Common myeloid progenitor, CD34-positive (primary cell): ENCODE data around the gene COL4A6.
A peak's percentile ranks its signal among the peaks of the same experiment; 100 is the strongest.

Experiments
- CTCF ChIA-PET: fragments of 350-600 bp; sonication (Branson Sonifier 250); formaldehyde crosslinking; loops from one replicate; lab custom pipeline; 2021; ENCODE audit warnings: antibody characterized with exemption; lab: Charles Lee
- POLR2A ChIA-PET: fragments of 350-600 bp; sonication (Branson Sonifier 250); formaldehyde crosslinking; loops from one replicate; lab custom pipeline; 2021; ENCODE audit warnings: antibody characterized with exemption; lab: Charles Lee
- DNase-seq, 3 donors: peaks; one replicate each; pipeline versions ENCODE4 v3.0.0 to v3.0.0-alpha.2; 2013
- H3K27ac ChIP-seq, 2 experiments: 1 replicate in 1 of 2; 2 replicates in 1 of 2; pipeline ENCODE4 v1.7.0; 2013; ENCODE audit warnings: inconsistent platforms in 2 of 2, low read length in 2 of 2, mild to moderate bottlenecking in 2 of 2, low read depth in 1 of 2, moderate library complexity in 1 of 2; ENCODE audit not compliant: severe bottlenecking in 2 of 2, insufficient read depth in 1 of 2, poor library complexity in 1 of 2
- H3K27me3 ChIP-seq, 5 experiments: replicated peaks in 2 of 5; 1 replicate in 3 of 5; 2 replicates in 2 of 5; pipeline versions ENCODE4 v1.6.1 to v1.7.0; 2013; ENCODE audit warnings: low read length in 4 of 5, mild to moderate bottlenecking in 2 of 5, moderate library complexity in 2 of 5, inconsistent platforms in 1 of 5; ENCODE audit not compliant: insufficient read depth in 5 of 5, control insufficient read depth in 4 of 5
- H3K36me3 ChIP-seq, 4 experiments: 1 replicate in 2 of 4; 2 replicates in 2 of 4; pipeline versions ENCODE4 v1.6.1 to v1.7.0; 2013; ENCODE audit warnings: low read length in 3 of 4, control low read depth in 1 of 4, mild to moderate bottlenecking in 1 of 4; ENCODE audit not compliant: control insufficient read depth in 4 of 4, insufficient read depth in 4 of 4
- H3K4me1 ChIP-seq, 4 experiments: 1 replicate in 3 of 4; 2 replicates in 1 of 4; pipeline versions ENCODE4 v1.6.1 to v1.7.1; 2013; ENCODE audit warnings: low read length in 3 of 4, mild to moderate bottlenecking in 3 of 4, control low read depth in 1 of 4, inconsistent platforms in 1 of 4, moderate library complexity in 1 of 4; ENCODE audit not compliant: control insufficient read depth in 4 of 4, insufficient read depth in 4 of 4; ENCODE audit errors: control extremely low read depth in 1 of 4
- H3K4me3 ChIP-seq, 7 experiments: 1 replicate in 4 of 7; 2 replicates in 3 of 7; pipeline versions ENCODE4 v1.5.1 to v1.7.0; 2013; ENCODE audit warnings: mild to moderate bottlenecking in 7 of 7, low read length in 6 of 7, moderate library complexity in 6 of 7, inconsistent platforms in 2 of 7, low read depth in 2 of 7, control low read depth in 1 of 7; ENCODE audit not compliant: insufficient read depth in 4 of 7, control insufficient read depth in 1 of 7; ENCODE audit errors: extremely low read depth in 1 of 7
- H3K9me3 ChIP-seq, 5 experiments: 1 replicate in 4 of 5; 2 replicates in 1 of 5; pipeline versions ENCODE4 v1.6.1 to v1.7.1; 2013; ENCODE audit warnings: low read length in 4 of 5, mild to moderate bottlenecking in 2 of 5, inconsistent platforms in 1 of 5, low read depth in 1 of 5, moderate library complexity in 1 of 5; ENCODE audit not compliant: control insufficient read depth in 4 of 5, insufficient read depth in 2 of 5; ENCODE audit errors: control extremely low read depth in 1 of 5
- WGBS: methylation state at CpG from one replicate; pipeline ENCODE4 v1.1.5; 2013; ENCODE audit not compliant: insufficient coverage; 5-methylcytosine and 5-hydroxymethylcytosine counted together

The COL4A6 gene

DNA sequence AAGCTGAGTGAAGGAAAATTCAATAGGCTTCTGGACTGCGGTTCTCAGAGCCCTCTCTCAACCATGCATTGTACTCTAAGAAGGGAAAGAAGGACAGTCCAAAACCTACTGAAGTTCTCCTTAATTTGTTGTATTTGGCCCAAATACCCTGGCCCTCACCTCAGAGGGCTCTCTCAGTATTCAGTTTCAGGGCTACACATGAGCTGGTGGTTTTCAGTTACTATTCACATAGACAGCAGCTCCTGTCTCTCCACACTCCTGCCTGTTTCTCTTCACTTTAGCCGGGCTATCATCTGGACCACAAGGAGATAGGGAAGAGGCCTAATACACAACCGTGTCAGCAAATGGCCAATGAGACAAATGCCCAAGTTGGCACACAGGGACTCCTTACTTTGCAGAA is 280.6 kb downstream of the COL4A6 start:
- H3K9me3 ChIP-seq: no peaks in the 10 kb centered on the region
- CTCF ChIA-PET: no interaction called here
- H3K4me1 ChIP-seq: no peaks in the 10 kb centered on the region
- 73% methylated on average over 2 of the region's 3 CpGs for WGBS
- H3K4me3 ChIP-seq: no peak overlapping the region
- H3K27me3 ChIP-seq: peaks cover 0 to 4% (median 0%) of the 10 kb centered on the region in 5 experiments
- no peak for DNase-seq
- no peak overlapping the region for H3K27ac ChIP-seq
- POLR2A ChIA-PET: no interaction called here
- peaks cover 0 to 5% (median 3%) of the 10 kb centered on the region in 4 experiments for H3K36me3 ChIP-seq

DNA sequence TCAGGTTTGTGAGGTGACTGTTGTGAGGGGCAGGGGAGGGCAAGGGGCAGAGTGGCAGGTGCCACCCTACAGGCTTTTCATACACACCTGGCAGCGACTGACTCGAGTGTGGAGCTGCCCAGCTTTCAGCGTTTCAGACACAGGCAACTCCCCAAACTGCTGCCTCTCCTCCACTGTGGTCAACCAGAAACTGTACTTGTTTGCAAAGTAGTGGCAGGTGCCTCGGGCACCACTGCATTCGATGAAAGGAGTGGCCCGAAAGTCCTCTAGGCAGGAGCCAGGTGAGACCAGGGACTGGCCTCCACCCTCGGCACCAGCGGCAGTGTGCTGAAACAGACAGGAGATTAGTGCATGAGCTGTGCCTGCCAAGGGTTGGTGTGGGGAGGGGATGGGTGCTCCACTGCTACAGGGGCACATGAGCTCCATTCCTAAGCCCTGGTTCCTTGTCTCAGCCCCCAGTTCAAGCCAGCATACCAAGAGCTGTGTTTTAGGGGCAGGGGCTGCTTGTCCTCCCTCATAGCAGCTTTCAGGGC is 281.2 kb downstream of the COL4A6 start:
- Histone ChIP-seq H3K4me3 (no peak overlapping the region), H3K27me3 (peaks cover 0 to 4% (median 0%) of the 10 kb centered on the region in 5 experiments), H3K9me3 (no peaks in the 10 kb centered on the region), H3K36me3 (peaks cover 0 to 7% (median 3%) of the 10 kb centered on the region in 4 experiments), H3K4me1 (no peaks in the 10 kb centered on the region), H3K27ac (no peak overlapping the region)
- POLR2A ChIA-PET: no interaction called here
- no peak for DNase-seq
- WGBS: 81% methylated on average over 6 of the region's 8 CpGs
- CTCF ChIA-PET: no interaction called here

GRCh38 chrX:108156082-108156481 is 282.1 kb downstream of the COL4A6 start:
- H3K9me3 ChIP-seq: no peaks in the 10 kb centered on the region
- no peak overlapping the region for H3K27ac ChIP-seq
- 70% methylated on average over 1 of the region's 2 CpGs for WGBS
- ChIA-PET CTCF (interaction anchor here (0.6 kb wide), 1 partner anchor 1085 kb away, joined by 3 read pairs; no protein-coding TSS in a partner anchor), POLR2A (no interaction called here)
- H3K4me1 ChIP-seq: no peaks in the 10 kb centered on the region
- DNase-seq: no peak
- no peak overlapping the region for H3K4me3 ChIP-seq
- peaks cover 0 to 7% (median 3%) of the 10 kb centered on the region in 4 experiments for H3K36me3 ChIP-seq
- H3K27me3 ChIP-seq: peaks cover 0 to 4% (median 0%) of the 10 kb centered on the region in 5 experiments

DNA sequence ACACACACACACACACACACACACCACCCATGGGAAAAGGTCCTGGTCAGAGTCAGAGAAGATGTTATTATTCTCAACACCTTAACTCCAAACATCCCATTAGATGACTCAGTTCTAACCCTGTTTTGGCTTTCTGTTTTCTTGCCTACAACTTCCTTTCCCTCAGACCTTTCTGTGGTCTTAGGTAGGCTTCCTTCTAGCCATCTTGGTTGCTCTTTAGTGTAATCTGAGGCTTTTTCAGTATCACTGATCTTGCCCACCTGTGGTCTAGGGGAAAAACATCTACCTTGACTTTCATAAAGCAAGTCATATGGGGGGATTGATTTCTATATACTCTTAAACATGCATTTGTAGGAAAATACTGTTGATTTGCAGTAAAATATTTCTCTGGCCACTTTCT is 289.7 kb downstream of the COL4A6 start:
- Histone ChIP-seq H3K36me3 (peaks cover 0 to 10% (median 3%) of the 10 kb centered on the region in 4 experiments), H3K27me3 (no peaks in the 10 kb centered on the region), H3K4me3 (no peak overlapping the region), H3K4me1 (no peaks in the 10 kb centered on the region), H3K27ac (no peak overlapping the region), H3K9me3 (no peaks in the 10 kb centered on the region)
- CTCF ChIA-PET: no interaction called here
- no peak for DNase-seq
- POLR2A ChIA-PET: no interaction called here

DNA sequence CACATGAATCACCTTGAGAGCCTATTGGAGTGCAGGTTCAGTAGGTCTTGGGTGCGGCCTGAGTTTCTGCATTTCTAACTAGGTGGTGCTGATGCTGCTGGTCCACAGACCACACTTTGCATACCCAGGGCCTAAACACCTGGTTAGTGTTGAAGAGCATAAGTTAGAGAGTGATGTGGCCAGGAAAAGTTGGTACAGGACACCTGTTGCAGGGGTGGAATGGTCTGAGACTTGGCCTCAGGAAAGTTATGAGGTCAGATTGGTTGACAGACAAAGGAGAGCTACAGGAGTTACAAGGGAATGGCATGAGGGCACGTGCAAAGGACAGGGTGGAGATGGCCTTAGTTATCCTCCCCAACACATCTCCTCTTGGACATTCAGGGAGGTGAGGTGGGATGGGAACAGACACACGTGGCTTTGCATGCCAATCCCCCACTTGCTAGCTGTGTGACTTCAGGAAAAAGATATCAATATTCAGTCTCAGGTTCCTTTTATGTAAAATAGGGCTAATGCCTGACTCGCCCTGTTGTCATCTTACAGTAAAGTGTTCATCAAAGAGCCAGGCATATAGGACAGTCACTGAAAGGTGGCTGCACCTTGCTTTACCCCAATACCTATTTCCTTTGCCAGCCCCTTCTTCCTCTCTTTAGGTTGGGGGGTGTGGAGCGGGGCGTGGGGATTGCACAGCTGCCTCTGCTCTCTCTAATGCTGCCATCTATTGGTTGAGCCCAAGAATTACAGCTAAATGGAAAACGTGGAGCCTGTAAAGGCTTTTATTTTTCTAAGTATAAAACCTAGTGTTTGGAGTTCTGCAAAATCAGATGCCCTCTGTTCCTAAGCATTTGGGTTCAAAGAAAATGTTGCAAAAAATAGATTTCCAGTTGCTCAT is 299.2 kb downstream of the COL4A6 start:
- no peaks in the 10 kb centered on the region for H3K27me3 ChIP-seq
- peak; percentile 0 to 2 (median 2) for DNase-seq
- no peaks in the 10 kb centered on the region for H3K4me1 ChIP-seq
- no peaks in the 10 kb centered on the region for H3K9me3 ChIP-seq
- no peak overlapping the region for H3K4me3 ChIP-seq
- POLR2A ChIA-PET: no interaction called here
- CTCF ChIA-PET: interaction anchor here (1.0 to 1.7 kb wide), 2 partner anchors 19 to 118 kb away, joined by 3 to 4 read pairs; no protein-coding TSS in a partner anchor
- WGBS: 84% methylated on average over 3 of the region's 7 CpGs
- no peak overlapping the region for H3K27ac ChIP-seq
- peaks cover 0 to 27% (median 7%) of the 10 kb centered on the region in 4 experiments for H3K36me3 ChIP-seq

DNA sequence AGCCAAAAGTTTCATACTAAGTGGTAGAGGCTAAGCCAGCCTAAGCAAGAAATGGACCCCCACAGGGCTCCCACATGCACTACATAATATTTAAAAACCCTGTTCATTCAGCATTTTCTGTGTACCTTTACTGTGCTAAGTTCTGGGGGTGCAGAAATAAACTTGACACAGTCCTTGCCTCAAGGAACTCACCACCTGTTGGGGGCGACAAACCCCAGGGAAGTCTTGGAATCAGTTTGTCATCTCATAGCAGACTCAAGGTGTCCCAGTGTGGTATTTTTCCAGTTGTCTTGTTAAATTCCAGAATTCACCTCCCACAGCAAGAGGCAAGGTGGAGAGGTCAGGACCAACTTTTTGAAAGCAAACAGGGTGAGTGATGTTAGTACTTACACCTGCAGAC is 303.5 kb downstream of the COL4A6 start:
- no peaks in the 10 kb centered on the region for H3K9me3 ChIP-seq

GRCh38 chrX:108132876-108133275 is 305.3 kb downstream of the COL4A6 start:
- ChIA-PET POLR2A (no interaction called here), CTCF (no interaction called here)
- Histone ChIP-seq H3K36me3 (peaks cover 0 to 18% (median 7%) of the 10 kb centered on the region in 4 experiments), H3K27me3 (peaks cover 0 to 2% (median 0%) of the 10 kb centered on the region in 5 experiments), H3K9me3 (no peaks in the 10 kb centered on the region), H3K27ac (no peak overlapping the region), H3K4me3 (no peak overlapping the region), H3K4me1 (no peaks in the 10 kb centered on the region)
- no peak for DNase-seq
- 89% methylated on average over 1 of the region's 2 CpGs for WGBS

More for the DNA sequence above, 303.5 kb downstream of the COL4A6 start:
- Histone ChIP-seq H3K36me3 (peaks cover 0 to 32% (median 9%) of the 10 kb centered on the region in 4 experiments), H3K27me3 (peaks cover 0 to 2% (median 0%) of the 10 kb centered on the region in 5 experiments), H3K4me1 (no peaks in the 10 kb centered on the region), H3K4me3 (no peak overlapping the region), H3K27ac (no peak overlapping the region)
- CTCF ChIA-PET: no interaction called here
- POLR2A ChIA-PET: no interaction called here
- WGBS: 75% methylated on average over 1 of the region's 1 CpG
- no peak for DNase-seq
